OCI-LY7 (cell line): ENCODE measurements around the gene RPS24. TPM values are rescaled to one million over a fixed set of nuclear protein-coding genes. Genes with fewer than 3 reads are reported as not detected.

Experiments
- BruUV-seq: library from RNA; stranded (reverse); fragments of 400-500 nt; replicated peaks from 2 replicates; lab custom pipeline; 2021; lab: Mats Ljungman, UMichigan
- CTCF ChIA-PET: fragments of 300-600 bp; sonication (Branson Sonifier 250); formaldehyde crosslinking; loops from one replicate; lab custom pipeline; 2022; ENCODE audit warnings: antibody characterized with exemption; ENCODE audit not compliant: unreplicated experiment; lab: Charles Lee
- POLR2A ChIA-PET: fragments of 300-600 bp; sonication (Branson Sonifier 250); formaldehyde crosslinking; loops from one replicate; lab custom pipeline; 2022; ENCODE audit warnings: antibody characterized with exemption; lab: Charles Lee
- DNase-seq: peaks from one replicate; pipeline ENCODE4 v3.0.0-alpha.2; 2015; ENCODE audit warnings: low spot score
- H2AFZ ChIP-seq: fragments of 200-600 bp; sonication (generic), shearing (Covaris generic); 2 replicates; pipeline ENCODE4 v1.6.1; 2014; ENCODE audit warnings: mild to moderate bottlenecking, antibody characterized with exemption, low read length, moderate library complexity
- H3K27ac ChIP-seq: fragments of 200-600 bp; sonication (generic); 2 replicates; pipeline ENCODE4 v1.5.1; 2014; ENCODE audit warnings: mixed run types, low read depth, mild to moderate bottlenecking, moderate library complexity, low read length, inconsistent platforms; ENCODE audit not compliant: poor library complexity, severe bottlenecking
- H3K36me3 ChIP-seq: fragments of 200-600 bp; sonication (generic); 2 replicates; pipeline ENCODE4 v1.6.1; 2014; ENCODE audit warnings: mild to moderate bottlenecking, antibody characterized with exemption, low read length, moderate library complexity, mixed read lengths; ENCODE audit not compliant: insufficient read depth
- H3K4me1 ChIP-seq: fragments of 200-600 bp; sonication (generic); 2 replicates; pipeline ENCODE4 v1.5.1; 2014; ENCODE audit warnings: mild to moderate bottlenecking, low read length; ENCODE audit not compliant: insufficient read depth, poor library complexity, severe bottlenecking
- H3K4me2 ChIP-seq: fragments of 200-600 bp; sonication (generic); 2 replicates; pipeline ENCODE4 v1.6.1; 2014; ENCODE audit warnings: mild to moderate bottlenecking, low read length
- H3K4me3 ChIP-seq: fragments of 200-600 bp; sonication (generic); 2 replicates; pipeline ENCODE4 v1.5.1; 2014; ENCODE audit warnings: mild to moderate bottlenecking, low read depth, low read length; ENCODE audit not compliant: poor library complexity, severe bottlenecking
- H3K79me2 ChIP-seq: fragments of 200-600 bp; sonication (generic); 2 replicates; pipeline ENCODE4 v1.6.1; 2016; ENCODE audit warnings: low read depth, mild to moderate bottlenecking, low read length, moderate library complexity, mixed read lengths; ENCODE audit not compliant: insufficient read depth
- H3K9me2 ChIP-seq: fragments of 200-600 bp; sonication (generic); 2 replicates; pipeline ENCODE4 v1.6.1; 2016; ENCODE audit warnings: mild to moderate bottlenecking, low read length, mixed read lengths; ENCODE audit not compliant: insufficient read depth
- H3K9me3 ChIP-seq: fragments of 200-600 bp; sonication (generic); 2 replicates; pipeline ENCODE4 v1.6.1; 2014; ENCODE audit warnings: mild to moderate bottlenecking, mixed run types, low read length, mixed read lengths
- H4K20me1 ChIP-seq: fragments of 200-600 bp; sonication (generic); 2 replicates; pipeline ENCODE4 v1.6.1; 2014; ENCODE audit warnings: mild to moderate bottlenecking, antibody characterized with exemption, low read length, moderate library complexity, mixed read lengths; ENCODE audit not compliant: insufficient read depth
- CTCF ChIP-seq: fragments of 200-600 bp; sonication (generic); conservative IDR thresholded peaks from 2 replicates; pipeline ENCODE4 v1.5.1; 2014; ENCODE audit warnings: mild to moderate bottlenecking, antibody characterized with exemption, low read length, moderate library complexity, mixed read lengths
- EZH2phosphoT487 ChIP-seq: fragments of 200-600 bp; sonication (generic); IDR thresholded peaks from 2 replicates; pipeline ENCODE4 v1.6.1; 2018; ENCODE audit warnings: low read depth, borderline replicate concordance, mild to moderate bottlenecking, mixed run types, antibody characterized with exemption, low read length, moderate library complexity, mixed read lengths
- intact Hi-C: fragments of 100-400 bp; cut with micrococcal nuclease; formaldehyde crosslinking; loops from one replicate; pipeline ENCODE4 v1.10.0; 2022; ENCODE audit not compliant: unreplicated experiment
- total RNA-seq, 2 experiments: library from RNA; depleted of rRNA in 1 of 2; stranded (reverse); fragments of >200 nt in 1 of 2; shearing (Covaris generic) in 1 of 2; gene quantifications; 2 replicates each; pipeline ENCODE4 v1.2.3, GENCODE V29; 2014 to 2022

RPS24 gene
- total RNA-seq, 2 experiments from 2014 or later = 2,059 to 3,395 TPM

- no peak for DNase-seq
- H3K9me2 ChIP-seq = no peaks in the 10 kb centered on the region
- POLR2A ChIA-PET = interaction anchor here (1.3 kb wide), 1 partner anchor 17 kb away, joined by 3 read pairs; no protein-coding TSS in a partner anchor
- H3K4me1 ChIP-seq = no peaks in the 10 kb centered on the region
- H3K4me3 ChIP-seq = no peak overlapping the region
- no peak for TF ChIP-seq EZH2phosphoT487
- TF ChIP-seq CTCF = no peak
- H4K20me1 ChIP-seq = no peaks in the 10 kb centered on the region
- no peaks in the 10 kb centered on the region for H3K79me2 ChIP-seq
- H3K4me2 ChIP-seq = no peak overlapping the region
- CTCF ChIA-PET = no interaction called here
- intact Hi-C loops = no loop called here
- no peak overlapping the region for H3K27ac ChIP-seq
- no peaks in the 10 kb centered on the region for H3K9me3 ChIP-seq
- H2AFZ ChIP-seq = no peak overlapping the region
- no TSS peak for BruUV-seq
- peaks cover 68% of the 10 kb centered on the region for H3K36me3 ChIP-seq
Measured at GRCh38 chr10:78000956-78001472, 32.6 kb upstream of the RPS24 start.

- Histone ChIP-seq H2AFZ (no peak overlapping the region), H4K20me1 (no peaks in the 10 kb centered on the region), H3K4me1 (no peaks in the 10 kb centered on the region), H3K36me3 (peaks cover 81% of the 10 kb centered on the region), H3K27ac (no peak overlapping the region), H3K9me3 (no peaks in the 10 kb centered on the region), H3K4me3 (no peak overlapping the region), H3K9me2 (no peaks in the 10 kb centered on the region), H3K79me2 (no peaks in the 10 kb centered on the region), H3K4me2 (no peak overlapping the region)
- TF ChIP-seq EZH2phosphoT487 = no peak
- no peak for TF ChIP-seq CTCF
- no TSS peak for BruUV-seq
- DNase-seq = no peak
- intact Hi-C loops = no loop called here
- CTCF ChIA-PET = no interaction called here
- POLR2A ChIA-PET = no interaction called here
Measured at GRCh38 chr10:78002541-78003288, 30.9 kb upstream of the RPS24 start.
